NCI-H1105 (cell line): Measurements from ENCODE around the gene PSMA2.

Source experiments
- DNase-seq: peaks from one replicate; lab custom pipeline; 2025; lab: John Stamatoyannopoulos, UW

PSMA2 gene

DNA sequence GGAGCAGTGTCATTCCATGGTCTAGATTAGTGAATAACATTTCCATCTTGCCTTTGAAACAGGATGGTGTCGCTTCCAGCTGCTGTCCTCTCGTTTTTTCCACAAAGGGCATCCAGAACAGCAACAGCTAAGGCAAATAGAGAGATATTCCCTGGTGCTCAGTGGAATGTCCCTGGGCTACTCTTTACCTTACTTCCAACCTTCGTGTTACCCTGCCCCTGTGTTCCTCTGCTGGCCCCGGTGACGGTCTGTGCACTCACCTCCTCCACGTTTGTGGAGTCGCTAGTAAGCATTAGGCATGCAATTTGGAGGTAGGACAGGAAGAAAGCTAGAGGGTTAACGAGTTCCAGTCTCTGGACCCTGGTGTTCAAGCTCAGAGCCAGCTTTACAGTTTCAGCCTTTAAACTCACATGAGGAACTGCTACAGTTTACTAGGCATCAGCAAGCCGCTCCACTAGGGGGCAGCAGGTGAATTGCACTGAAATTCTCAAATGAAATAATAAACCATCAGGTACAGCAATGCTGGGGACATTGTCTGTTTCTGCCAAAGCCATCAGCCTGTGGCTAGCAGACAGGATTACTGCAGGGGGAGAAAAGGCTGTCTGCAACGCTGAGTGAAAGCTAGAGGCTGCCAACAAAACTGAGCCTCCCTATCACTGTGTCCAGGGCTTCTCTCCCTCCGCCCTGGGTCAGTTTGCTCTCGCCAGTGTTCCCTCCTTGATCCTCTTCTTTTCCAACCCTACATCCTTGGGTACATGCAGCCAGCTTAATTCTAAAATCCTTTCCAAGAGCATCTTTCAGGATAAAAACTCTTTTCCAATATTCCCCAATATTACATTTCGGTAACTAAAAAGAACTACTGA lies 9.2 kb upstream of the PSMA2 start:
- peak; percentile 71 for DNase-seq

DNA sequence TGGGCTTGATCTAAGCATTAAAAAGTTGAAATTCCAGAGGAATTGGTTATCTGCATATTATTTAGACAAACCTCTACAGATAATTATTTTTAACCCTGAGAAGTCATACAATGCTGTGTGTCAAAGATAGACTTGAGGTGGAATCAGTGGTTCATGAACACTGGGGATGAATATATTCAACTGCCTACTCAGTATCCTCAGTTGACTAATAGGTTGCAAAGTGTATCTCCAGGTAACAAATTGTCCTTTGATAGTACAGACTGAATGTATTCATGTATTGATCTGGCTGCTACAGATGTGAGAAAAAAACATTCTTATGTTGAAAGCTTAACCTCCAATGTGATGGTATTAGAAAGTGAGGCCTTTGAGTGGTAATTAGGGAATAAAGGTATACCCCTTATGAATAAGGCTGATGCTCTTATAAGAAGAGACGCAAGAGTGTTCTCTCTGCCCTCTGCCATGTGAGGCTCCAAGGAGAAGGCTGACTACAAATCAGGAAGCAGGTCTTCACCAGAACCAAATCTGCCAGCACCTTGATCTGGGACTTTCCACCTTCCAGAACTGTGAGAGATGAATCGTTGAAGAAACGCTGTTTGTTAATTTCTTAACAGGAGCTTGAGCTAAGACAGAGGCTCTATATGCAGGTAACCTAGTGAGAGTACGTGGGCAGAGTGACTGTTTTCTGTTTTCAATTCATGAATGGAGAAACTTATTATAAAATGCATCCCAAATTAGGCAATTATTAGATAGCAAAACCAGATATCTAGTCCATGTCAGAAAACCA lies 7.7 kb upstream of the PSMA2 start:
- no peak for DNase-seq

DNA sequence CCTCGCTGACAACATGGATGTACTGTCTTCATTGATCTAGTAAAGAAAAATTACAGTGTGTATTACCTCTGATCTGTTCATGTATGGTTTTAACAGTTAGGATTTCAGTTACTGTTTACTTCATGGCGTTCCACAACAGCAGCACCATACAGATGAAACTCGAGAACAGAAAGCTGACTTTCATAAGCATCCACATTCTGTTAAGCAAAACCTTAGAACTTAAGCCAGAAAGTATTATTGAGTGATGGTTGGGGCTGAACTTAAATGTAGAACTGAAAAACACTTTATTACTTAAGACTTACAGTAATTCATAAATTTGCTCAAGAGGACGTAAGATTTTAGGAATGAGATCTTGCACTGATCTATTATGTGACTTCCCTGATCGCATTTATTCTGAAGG lies 3.9 kb upstream of the PSMA2 start:
- no peak for DNase-seq

DNA sequence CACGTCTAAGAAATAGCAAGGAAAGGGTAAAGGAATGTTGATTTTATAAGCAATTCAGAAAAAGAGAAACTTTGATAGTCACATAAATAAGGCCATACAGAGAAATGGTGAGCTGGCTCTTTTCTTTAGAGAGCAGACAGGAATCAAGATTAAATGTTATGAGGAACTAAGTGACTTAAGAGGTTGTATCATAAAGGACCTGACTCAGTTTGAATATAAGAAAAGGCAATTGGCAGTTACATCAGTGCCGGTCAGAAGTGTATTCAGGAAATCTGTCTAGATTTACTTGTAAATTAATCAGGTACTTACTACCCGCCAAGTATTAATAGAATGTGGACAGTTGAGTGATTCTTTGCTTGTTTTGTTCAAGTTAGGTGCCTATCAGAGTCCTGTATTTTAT lies 2.3 kb upstream of the PSMA2 start:
- DNase-seq: no peak

DNA sequence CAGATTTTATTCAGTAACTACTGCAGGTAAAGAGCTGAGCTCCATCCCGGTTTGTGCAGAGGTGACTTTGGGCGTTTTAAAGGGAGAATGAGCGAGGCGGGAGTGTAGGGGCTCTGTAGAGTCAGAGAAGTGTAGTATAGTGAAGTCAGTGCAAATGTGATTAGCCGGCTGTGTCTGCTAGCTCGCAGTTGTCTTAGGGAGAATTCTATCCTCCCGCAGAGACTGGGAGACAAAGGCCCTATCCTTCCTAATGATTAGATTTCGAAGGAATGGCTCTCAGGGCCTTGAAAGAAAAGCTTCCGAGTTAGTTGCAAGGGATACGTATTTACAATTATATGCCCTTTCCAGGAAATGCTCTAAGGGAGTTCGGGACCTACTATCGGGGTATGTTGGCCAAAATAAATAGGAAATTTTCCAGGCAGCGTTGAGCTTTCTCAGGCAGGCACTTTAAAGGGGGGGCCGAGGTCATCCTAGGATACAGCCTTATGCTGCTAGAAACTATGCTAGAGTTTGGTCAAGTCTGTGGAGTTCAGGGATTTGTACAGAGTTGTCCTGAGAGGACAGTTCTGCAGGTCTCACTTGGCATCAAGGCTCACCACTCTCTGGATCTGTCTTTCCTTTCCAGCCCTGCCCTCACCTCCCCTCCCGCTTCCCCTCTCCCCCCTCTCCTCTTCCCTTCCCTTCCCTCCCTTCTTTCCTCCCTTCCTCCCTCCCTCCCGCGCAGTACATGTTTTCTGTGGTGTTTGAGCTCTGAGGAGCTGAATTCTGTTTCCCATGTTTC lies 1.0 kb upstream of the PSMA2 start:
- DNase-seq: peak; percentile 6

DNA sequence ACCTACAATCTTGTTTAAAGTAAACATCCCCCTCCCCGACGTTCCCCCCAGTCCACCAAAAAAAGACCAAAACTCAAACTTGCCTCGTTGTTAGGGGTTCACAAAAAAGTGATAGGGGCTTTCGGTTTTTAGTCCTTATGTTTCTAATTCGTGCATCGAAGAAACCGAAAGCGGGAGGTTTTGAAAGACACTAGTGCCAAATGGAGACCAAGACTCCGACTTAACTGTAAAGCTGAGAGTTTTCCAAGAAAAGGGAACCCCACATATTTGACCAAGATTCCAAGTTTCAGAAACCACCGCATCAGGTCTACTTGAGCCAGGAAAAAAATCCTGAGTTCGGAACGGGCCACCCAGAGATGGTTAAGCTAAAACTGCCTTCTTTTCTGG lies 534 bp downstream of the PSMA2 start:
- no peak for DNase-seq

DNA sequence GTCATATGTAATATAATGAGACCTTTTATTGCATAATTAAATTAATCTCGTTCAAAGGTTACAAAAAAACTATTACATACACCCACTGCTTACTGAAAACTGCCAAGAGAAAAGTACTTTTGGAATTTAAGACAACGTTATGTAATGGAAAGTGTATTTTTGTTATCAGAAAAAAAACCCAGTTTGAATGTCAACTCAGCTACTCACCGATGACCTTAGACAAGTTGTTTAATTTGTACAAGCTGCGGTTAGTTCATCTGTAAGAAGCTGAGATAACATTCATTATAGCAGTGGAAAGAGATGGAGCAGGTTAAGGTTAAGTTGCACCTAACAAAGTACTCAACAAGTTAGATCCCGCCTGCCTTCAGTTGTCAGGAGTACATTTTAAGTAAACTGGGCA lies 1.1 kb downstream of the PSMA2 start:
- DNase-seq: no peak

DNA sequence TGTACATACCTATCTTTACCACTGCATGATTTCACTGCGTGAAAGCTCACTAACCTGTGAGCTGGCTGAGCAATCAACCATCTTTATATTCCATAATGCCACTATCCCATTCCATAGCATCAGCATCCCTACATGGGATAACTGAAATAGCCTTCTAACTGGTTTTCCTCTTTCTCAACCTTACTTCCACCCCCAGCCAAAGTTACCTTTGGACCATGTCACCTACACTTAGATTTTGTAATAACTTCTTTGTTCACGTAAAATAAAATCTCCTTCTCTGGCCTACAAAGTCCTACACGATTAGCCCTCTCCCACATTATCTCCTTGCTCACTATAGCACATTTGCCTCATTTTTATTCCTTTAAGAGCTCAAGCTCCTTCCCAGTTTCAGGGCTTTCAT lies 2.5 kb downstream of the PSMA2 start:
- DNase-seq: no peak

DNA sequence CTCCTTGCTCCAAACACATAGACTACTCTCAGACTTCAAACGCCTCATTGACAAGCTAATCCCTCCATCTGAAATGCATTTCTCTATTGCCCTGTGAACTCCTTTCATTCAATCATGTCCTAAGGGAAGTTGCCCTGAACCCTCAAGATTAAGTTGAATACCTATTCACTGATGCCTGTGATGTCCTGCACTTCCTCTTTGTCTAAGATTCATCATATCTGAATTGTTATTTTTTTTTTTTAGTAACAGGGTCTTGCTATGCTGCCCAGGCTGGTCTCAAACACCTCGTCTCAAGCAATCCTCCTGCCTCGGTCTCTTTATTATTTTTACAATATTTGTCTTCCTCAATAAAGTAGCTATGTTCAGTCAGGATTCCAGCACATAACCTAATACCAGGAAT lies 3.2 kb downstream of the PSMA2 start:
- DNase-seq: no peak

DNA sequence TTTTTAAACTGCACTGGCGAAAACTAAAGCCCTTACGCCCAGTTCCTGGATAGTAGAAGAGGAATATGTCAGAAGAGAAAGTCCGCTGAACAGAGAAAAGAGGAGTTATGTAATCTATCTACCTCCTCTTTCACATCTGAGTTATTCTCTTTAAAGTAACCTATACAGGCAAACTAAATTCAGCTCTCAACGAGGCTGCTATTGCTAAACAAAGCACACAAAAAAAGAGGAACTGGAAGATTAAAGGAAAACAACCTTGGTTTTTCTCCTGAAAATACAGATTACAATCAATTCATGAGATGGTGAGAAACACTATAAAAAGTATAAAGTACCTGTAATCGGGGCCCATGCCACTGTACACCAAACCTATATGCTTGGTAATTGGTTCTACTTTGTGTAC lies 5.8 kb downstream of the PSMA2 start:
- no peak for DNase-seq

DNA sequence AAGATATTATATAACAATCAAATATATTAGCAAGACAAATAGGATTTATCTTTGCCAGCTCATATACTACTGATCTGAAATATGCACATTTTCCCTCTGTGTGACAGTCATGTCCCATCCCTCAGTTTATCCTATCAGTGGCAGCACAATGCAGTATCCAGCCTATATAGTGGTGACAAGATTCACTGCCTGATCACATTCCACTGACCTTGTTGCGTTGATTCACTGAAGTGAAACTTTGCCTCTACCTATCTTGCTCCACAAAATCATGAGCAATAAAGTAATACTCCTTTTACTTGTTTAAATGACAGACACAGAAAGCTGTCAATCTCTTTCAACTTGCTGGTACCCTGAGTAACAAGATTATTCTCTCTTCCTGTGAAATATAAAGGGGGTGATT lies 6.3 kb downstream of the PSMA2 start:
- no peak for DNase-seq

DNA sequence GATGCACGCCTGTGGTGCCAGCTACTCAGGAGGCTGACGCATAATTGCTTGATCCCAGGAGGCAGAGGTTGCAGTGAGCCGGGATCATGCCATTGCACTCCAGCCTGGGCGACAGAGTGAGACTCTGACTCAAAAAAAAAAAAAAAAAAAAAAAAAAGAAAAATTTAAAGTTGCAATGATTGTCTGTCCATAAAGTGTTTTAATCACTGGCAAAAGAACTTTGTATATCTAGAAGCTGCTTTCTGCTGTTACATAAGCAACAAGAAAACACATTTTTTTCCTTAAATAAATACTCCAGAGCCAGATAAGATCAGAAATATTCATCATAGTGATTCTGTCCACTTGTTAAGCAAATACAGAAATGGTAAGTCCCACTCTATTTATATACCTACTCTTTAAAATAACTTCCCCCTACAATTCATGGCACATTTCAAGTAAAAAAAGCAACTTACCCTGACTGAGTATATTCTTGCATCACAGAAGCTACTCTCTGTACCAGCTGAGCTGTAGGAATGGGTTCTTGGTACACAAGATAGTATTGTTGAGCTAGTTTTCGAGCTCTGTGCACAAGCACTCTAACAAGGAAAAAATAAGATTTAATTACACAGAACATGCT lies 7.6 kb downstream of the PSMA2 start:
- no peak for DNase-seq

DNA sequence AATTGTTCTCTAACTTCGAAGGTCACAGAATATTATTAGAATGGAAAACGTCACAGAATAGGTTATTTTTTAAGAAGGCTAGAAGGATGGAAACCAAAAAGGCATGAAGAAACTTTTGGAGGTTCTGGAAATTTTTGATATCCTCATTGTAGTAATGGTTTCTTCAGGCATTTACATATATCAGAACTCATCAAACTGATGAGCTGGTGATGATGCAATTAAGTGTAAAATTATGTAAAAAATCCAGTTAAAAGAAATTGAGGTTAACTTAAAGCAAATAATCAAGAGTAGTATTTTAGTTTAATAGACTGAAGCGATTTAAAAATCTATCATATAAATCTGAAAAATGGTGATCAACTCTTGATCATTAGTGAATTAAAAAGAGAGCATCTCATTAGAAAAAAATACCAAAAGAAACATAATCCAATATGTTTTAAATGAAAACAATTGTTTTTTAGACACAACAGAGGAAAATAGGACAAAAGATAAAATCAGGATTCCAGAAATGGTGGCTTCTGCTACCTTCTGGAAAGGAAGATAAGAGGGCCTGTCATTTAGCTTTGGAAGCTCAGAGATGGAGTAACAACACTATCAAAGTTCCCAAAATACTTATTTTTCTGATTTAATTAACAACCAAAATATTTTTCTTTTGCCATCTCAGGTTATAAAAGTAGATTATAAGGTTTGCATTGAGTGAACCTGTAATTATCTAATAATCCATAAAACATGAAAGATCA lies 9.8 kb downstream of the PSMA2 start:
- DNase-seq: no peak

DNA sequence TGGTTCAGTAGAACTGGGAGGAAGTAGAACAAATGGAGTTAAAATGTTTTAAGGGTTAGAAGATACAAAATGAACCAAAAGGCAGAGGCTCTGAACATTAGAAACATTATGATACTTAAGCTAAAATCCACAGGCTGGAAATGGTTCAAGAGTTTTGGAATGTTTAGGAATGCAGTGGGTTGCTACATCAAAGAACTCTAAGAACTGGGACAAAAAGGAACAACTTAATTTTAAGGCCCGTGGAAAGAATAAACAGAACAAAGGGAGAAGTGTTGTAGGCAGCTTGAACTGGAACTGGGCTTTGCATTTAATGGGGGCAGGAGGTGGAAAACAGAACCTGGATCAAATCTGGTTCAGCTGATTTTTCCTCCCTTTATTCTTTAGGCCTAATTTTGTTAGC lies 16.6 kb downstream of the PSMA2 start:
- DNase-seq: no peak

DNA sequence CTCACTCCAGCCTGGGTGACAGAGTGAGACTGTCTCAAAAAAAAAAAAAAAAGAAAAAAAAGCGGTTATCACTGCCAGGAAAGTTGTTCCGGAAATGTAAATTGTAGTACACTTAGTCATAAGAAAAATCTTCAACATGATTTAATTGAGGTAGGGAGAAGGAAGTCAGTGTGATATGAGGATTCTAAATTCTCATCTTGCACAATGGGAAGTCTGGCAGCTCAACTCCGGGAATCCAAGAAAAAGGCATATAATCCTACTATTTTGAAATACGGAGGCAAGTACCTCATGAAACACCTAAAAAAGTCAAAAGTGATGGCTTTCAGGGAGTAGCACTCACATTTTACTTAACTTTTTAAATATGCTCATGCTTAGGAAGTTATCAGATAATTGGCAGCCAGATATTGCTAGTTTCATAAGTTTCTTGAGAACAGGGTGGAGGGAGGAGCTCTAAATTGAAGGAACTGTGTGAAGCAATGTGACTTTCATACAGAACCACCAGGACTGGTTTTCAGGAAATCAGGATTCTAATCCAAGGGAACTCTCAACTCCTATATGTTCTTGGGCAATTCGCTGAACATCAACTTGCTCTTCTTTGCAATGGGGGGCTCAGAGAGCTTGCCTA lies 17.4 kb downstream of the PSMA2 start:
- no peak for DNase-seq

DNA sequence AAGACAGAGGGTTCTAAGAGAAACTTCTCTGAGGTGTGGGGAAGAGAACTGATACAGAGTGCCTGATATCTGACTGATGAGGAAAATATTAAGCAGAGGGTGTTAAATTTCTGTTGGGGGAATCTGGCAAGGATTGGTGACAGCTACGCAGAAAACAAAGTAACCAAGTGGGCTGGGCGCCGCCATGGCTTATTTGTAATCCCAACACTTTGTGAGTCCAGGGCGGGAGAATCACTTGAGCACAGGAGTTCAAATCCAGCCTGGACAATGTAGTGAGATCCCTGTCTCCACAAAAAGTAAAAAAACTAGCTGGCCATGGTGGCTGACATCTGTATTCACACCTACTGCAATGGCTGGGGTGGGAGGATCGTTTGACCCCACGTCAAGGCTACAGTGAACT lies 18.0 kb downstream of the PSMA2 start:
- no peak for DNase-seq

DNA sequence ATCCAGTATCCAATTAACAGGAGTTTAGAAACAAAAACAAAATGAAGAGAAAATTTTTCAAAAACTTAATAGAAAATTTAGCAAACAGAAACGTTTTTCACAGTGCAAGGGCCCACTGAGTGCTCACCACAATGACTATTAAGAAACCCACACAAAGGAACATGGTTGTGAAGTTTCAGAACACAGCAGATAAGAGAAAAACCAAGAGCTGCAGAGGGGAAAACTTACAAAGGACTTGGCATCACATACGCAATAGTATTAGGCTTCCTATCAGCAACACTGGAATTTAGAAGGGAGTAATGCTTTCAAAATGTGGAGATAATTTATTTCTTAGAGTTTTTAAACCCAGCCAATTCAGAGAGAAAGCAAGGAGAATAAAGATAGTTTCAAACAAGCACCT lies 18.4 kb downstream of the PSMA2 start:
- no peak for DNase-seq

DNA sequence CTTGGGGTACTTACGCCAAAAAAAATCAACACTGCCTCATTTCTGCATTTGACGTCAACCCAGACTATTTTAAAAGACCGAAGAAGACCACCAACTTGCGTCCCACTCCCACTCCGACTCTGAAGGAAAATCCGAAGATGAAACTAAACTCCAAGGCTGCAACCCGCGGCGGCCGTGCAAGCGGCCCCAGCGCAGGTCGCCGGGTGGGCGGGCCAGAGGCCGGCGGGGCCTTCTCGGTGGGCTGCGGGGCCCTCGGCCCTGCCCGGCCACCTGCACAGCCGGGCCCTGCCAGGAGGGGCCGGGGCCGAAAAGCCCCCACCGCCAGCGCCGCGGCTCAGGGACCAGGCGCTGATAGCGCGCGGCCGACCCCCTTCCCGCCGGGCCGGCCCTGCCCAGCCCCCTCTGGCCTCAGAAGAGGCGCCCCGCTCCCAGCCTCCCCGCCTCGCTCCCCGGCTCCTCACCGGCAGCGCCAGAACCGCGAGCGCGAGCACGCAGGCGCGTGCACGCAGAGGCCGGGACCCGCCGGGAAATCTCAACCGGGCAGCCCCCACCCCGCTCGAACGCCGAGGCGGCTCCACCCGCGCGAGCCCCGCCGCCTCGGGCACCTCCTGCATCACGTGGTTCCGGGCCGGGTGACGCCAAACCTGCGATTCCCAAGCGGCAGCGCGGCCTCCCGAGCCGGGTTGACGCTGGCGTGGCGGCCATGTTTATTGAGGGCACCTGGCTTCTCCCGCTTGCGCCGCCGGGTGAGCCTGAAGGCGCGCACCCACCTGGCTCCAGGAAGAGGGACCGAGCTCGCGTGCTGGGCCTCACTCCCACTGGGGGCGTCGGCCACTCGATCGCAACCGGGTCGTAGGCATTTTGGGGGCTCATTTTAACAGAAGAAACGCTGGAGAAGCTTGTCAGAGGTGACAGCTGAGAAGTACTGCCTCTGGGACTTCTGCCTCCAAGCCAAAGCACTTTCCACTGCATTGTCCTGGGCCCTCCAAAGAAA lies 20.2 kb downstream of the PSMA2 start, which contains the start of gene C7orf25:
C7orf25 (minus strand) TSS at position 617 of the 994 bp plus-strand sequence. CDS start 1,170 bp downstream, outside the sequence.
- peak; percentile 94 for DNase-seq

DNA sequence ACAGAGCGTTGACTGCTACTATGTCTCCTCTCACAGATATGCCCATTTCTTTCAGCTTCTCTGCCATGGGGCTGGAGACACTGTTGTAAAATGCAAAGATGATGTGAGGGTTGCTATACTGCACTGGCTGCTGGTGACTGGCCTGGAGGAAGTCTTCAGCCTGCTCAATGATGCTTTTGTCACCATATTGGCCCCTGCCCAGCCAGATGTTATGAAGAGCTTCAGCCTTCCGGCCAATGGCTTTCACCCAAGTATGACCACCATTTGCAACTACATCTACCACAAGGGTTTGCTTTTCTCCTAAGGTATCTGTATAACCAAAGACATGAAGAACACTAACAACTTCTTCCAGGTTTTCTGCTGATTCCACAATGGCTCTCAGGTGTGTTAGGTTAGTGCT lies 21.7 kb downstream of the PSMA2 start:
- no peak for DNase-seq

DNA sequence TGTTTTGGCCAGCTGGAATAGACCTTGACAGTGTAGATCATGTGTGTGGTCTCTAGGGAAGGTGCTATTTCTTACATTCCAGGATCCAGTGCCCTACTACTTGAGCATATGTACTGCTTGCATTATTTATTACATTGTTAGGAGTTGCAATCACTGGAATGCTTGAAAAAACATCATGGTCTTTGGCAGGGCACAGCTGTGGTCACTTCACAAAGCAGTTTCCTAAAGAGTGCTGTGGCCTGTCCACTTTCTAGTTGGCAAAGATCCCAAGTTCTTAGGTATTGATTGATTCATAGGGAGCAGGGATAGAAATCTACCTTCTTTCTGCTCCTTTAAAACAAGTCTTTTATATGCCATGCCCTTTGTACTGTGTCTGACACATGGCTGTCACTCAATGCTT lies 24.7 kb downstream of the PSMA2 start:
- no peak for DNase-seq
